ENCODE measurements around the gene MLLT1.
"Not testable (repeated sequence)": the region's sequence is repeated elsewhere in the genome, so short reads cannot be mapped to it uniquely, and the experiment has no call there.

Gene MLLT1

DNA sequence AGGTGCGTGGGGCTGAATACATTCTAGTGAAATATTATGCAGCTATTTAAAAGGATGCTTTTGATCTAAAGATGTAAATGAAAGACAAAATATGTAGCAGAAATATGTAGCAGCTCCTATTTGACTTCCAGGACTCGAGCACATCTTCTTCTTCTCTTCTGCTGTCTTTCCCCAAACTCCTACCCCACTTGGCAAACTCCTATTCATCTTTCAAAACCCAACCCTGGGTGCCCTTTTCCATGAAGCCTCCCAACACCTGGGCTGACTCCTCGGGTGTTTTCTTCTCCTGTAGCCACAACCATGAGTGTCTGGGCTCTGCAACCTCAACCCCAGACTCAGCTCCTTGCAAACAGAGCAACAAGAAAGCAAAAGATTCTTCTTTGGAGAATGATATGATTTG lies 42.5 kb upstream of the MLLT1 start:
- no peak overlapping the region for H3K4me2 ChIP-seq
- H3K27me3 ChIP-seq (ENCODE audit: insufficient read depth, low read depth) = peaks cover 26% of the 10 kb centered on the region
- no peaks in the 10 kb centered on the region for H3K4me1 ChIP-seq (ENCODE audit: low read depth, poor library complexity, severe bottlenecking)
- no peak overlapping the region for H3K4me3 ChIP-seq (IDR thresholded peaks at IDR 0.05; ENCODE audit: insufficient read depth, low read depth, low read length)
- no peak overlapping the region for H2AFZ ChIP-seq (ENCODE audit: low read depth)
- no peak for TF ChIP-seq CTCF (conservative IDR thresholded peaks at IDR 0.05; ENCODE audit: low read depth, low read length)
- no peaks in the 10 kb centered on the region for H3K79me2 ChIP-seq (ENCODE audit: insufficient read depth, low read depth)
- H3K9ac ChIP-seq = no peak overlapping the region
- no peaks in the 10 kb centered on the region for H3K36me3 ChIP-seq (ENCODE audit: insufficient read depth)
- H4K20me1 ChIP-seq (ENCODE audit: insufficient read depth) = no peaks in the 10 kb centered on the region
- H3K27ac ChIP-seq = no peak overlapping the region

DNA sequence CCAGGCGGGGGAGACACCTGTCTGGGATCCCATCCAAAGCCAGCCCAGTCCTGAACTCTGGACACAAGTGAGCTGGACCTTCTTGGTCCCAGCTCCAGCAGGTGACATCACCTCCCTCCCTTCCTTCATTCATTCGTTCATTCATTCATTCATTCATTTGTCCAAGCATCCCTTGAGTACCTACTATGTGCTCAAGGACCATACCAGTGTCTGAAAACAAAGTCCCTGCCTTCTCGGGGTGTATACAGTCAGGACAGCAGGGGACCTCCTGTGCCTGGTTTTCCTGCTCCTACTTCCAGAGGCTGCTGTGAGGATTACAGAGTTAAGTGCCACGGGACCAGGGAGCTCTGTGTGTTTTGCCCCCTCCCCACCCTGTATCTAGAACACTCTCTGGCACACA lies 39.6 kb upstream of the MLLT1 start:
- Histone ChIP-seq H3K79me2 (ENCODE audit: insufficient read depth, low read depth) (no peaks in the 10 kb centered on the region), H3K4me1 (ENCODE audit: low read depth, poor library complexity, severe bottlenecking) (no peaks in the 10 kb centered on the region), H3K4me2 (no peak overlapping the region), H2AFZ (ENCODE audit: low read depth) (no peak overlapping the region), H4K20me1 (ENCODE audit: insufficient read depth) (no peaks in the 10 kb centered on the region), H3K27me3 (ENCODE audit: insufficient read depth, low read depth) (peaks cover 15% of the 10 kb centered on the region), H3K9ac (no peak overlapping the region), H3K27ac (no peak overlapping the region), H3K4me3 (IDR thresholded peaks at IDR 0.05; ENCODE audit: insufficient read depth, low read depth, low read length) (no peak overlapping the region), H3K36me3 (ENCODE audit: insufficient read depth) (no peaks in the 10 kb centered on the region)
- no peak for TF ChIP-seq CTCF (conservative IDR thresholded peaks at IDR 0.05; ENCODE audit: low read depth, low read length)

- H3K4me1 ChIP-seq (ENCODE audit: low read depth, poor library complexity, severe bottlenecking) = no peaks in the 10 kb centered on the region
- no peak overlapping the region for H3K9ac ChIP-seq
- no peak overlapping the region for H3K27ac ChIP-seq
Observed at GRCh38 chr19:6318772-6319171, 39.0 kb upstream of the MLLT1 start.

GRCh38 chr19:6315646-6316045 lies 35.9 kb upstream of the MLLT1 start:
- not testable (repeated sequence) for H3K27me3 ChIP-seq (ENCODE audit: insufficient read depth, low read depth); H3K36me3 ChIP-seq (ENCODE audit: insufficient read depth); H3K4me1 ChIP-seq (ENCODE audit: low read depth, poor library complexity, severe bottlenecking); H3K27ac ChIP-seq; H3K9ac ChIP-seq; H3K79me2 ChIP-seq (ENCODE audit: insufficient read depth, low read depth); H3K4me2 ChIP-seq; H4K20me1 ChIP-seq (ENCODE audit: insufficient read depth); H3K4me3 ChIP-seq (IDR thresholded peaks at IDR 0.05; ENCODE audit: insufficient read depth, low read depth, low read length); H2AFZ ChIP-seq (ENCODE audit: low read depth)

More at GRCh38 chr19:6318772-6319171, 39.0 kb upstream of the MLLT1 start:
- H3K27me3 ChIP-seq (ENCODE audit: insufficient read depth, low read depth) = peaks cover 15% of the 10 kb centered on the region
- no peak overlapping the region for H3K4me3 ChIP-seq (IDR thresholded peaks at IDR 0.05; ENCODE audit: insufficient read depth, low read depth, low read length)
- H3K36me3 ChIP-seq (ENCODE audit: insufficient read depth) = no peaks in the 10 kb centered on the region
- H3K4me2 ChIP-seq = no peak overlapping the region
- H4K20me1 ChIP-seq (ENCODE audit: insufficient read depth) = no peaks in the 10 kb centered on the region
- H2AFZ ChIP-seq (ENCODE audit: low read depth) = no peak overlapping the region
- TF ChIP-seq CTCF (conservative IDR thresholded peaks at IDR 0.05; ENCODE audit: low read depth, low read length) = no peak
- H3K79me2 ChIP-seq (ENCODE audit: insufficient read depth, low read depth) = no peaks in the 10 kb centered on the region

DNA sequence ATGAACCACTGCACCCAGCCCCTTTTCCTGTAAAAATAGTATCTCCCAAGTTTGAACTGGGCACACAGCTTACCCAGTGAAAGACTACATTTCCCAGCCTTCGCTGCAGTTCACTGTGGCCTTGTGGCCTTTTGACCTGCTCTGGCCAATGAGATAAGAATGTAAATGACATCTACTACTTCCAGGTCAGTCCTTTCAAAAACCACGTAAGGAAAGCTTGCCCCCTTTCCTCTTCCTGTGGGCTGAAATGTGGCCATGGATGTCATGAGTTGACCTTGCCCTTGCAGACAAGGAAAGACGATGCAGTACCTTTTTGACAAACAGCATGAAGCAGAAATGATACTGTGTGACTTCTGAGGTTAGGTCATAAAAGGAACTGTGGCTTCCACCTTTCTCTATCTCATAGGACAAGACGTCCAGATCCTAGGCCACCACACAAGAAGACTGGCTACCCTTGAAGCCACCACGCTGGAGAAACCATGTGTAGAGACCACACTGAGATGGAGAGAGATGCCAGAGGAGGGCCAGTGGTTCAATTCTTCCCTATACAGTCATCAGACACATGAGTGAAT lies 33.7 kb upstream of the MLLT1 start:
- Histone ChIP-seq H3K9ac (no peak overlapping the region), H3K27ac (no peak overlapping the region), H3K4me3 (IDR thresholded peaks at IDR 0.05; ENCODE audit: insufficient read depth, low read depth, low read length) (no peak overlapping the region), H2AFZ (ENCODE audit: low read depth) (no peak overlapping the region), H4K20me1 (ENCODE audit: insufficient read depth) (no peaks in the 10 kb centered on the region), H3K36me3 (ENCODE audit: insufficient read depth) (no peaks in the 10 kb centered on the region), H3K4me2 (no peak overlapping the region), H3K79me2 (ENCODE audit: insufficient read depth, low read depth) (no peaks in the 10 kb centered on the region), H3K27me3 (ENCODE audit: insufficient read depth, low read depth) (peaks cover 12% of the 10 kb centered on the region; the same call in 1 of the 2 replicates), H3K4me1 (ENCODE audit: low read depth, poor library complexity, severe bottlenecking) (no peaks in the 10 kb centered on the region)
- TF ChIP-seq CTCF (conservative IDR thresholded peaks at IDR 0.05; ENCODE audit: low read depth, low read length) = no peak
